ENCODE results near the gene VSIR. TPM values are rescaled to one million over a fixed set of nuclear protein-coding genes. Genes with fewer than 3 reads are reported as not detected.

Gene VSIR
- total and polyA plus RNA-seq, 9 donors, result 19.9 to 94.1 (median 57.2) TPM

DNA sequence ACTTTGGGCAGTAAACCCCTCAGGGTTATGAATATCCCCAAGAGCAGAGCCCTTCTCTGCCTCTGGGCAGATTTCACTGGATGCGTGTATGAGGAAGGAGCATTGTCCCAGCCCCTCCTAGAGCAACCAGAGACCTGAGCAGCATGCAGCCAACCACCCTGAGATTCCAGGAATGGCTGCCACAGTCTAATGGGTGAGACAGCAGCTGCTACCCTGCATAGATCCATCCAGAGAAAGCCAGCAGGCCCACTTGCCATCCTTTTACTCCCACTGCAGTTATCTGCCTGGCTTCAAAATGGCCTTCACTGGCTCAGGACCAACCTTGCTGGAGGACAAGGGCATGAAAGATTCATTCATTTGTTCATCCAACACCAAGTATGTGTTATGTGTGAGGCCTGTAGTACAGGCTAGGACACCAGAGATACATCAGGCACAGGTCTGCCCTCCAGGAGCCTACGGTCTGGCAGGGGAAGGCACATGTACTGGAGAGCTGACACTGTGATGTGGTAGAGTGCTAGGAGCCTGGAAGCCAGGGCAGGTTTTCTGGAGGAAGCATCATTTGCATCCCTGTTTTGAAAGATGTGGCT, 27.6 kb downstream of the VSIR start:
- Histone ChIP-seq H3K4me1 (ENCODE audit: insufficient read depth) (peaks cover 28% of the 10 kb centered on the region), H3K9me3 (no peaks in the 10 kb centered on the region), H3K36me3 (no peaks in the 10 kb centered on the region), H3K4me3 (no peak overlapping the region), H3K27ac (no peak overlapping the region), H3K27me3 (no peaks in the 10 kb centered on the region)
- TF ChIP-seq, protein P1, sequence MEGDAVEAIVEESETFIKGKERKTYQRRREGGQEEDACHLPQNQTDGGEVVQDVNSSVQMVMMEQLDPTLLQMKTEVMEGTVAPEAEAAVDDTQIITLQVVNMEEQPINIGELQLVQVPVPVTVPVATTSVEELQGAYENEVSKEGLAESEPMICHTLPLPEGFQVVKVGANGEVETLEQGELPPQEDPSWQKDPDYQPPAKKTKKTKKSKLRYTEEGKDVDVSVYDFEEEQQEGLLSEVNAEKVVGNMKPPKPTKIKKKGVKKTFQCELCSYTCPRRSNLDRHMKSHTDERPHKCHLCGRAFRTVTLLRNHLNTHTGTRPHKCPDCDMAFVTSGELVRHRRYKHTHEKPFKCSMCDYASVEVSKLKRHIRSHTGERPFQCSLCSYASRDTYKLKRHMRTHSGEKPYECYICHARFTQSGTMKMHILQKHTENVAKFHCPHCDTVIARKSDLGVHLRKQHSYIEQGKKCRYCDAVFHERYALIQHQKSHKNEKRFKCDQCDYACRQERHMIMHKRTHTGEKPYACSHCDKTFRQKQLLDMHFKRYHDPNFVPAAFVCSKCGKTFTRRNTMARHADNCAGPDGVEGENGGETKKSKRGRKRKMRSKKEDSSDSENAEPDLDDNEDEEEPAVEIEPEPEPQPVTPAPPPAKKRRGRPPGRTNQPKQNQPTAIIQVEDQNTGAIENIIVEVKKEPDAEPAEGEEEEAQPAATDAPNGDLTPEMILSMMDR (IDR thresholded peaks at IDR 0.05), result no peak
- TF ChIP-seq POLR2A (IDR thresholded peaks at IDR 0.05), result no peak
- no peak for TF ChIP-seq EP300 (IDR thresholded peaks at IDR 0.05)
- 91 to 97% (median 96%) methylated on average over 2 of the region's 2 CpGs for WGBS, 3 donors
- no peak for DNase-seq
- intact Hi-C loops (cut with DNase I), result no loop called here

DNA sequence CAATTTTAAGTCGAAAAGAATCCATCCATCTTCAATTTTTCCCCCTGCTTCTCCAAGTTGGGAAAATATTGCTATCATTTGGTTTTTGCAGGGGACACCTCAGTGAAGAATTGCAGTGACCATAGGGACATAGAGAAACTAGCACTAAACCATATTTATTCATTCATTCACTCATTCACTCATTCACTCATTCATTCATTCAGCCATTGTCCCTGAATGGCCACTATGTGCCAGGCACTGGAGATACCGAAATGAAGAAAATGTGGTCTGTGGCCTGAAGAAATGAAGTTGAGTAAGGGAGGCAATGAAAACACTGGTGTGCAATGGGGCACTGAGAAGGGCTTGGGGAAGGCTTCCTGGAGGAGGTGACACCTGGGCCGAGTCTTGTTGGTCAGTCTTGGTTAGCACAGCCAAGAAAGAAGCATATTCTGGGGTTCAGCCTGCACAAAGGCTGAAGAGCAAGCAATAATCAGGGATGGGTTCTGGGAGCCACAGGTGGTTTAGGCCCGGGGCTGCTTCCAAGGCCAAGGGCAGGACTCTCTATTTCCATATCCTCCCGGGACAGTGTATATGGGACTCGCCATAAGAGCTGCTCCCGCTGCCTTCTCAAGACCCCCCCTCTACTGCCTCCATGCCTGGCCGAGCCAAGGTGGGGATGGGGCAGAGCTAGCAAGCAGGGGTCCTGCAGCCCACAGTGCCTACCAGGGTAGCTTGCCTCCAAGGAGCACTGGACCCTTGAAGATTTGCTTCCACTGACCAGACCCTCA, 28.2 kb downstream of the VSIR start:
- Histone ChIP-seq H3K4me1 (ENCODE audit: insufficient read depth) (peaks cover 31% of the 10 kb centered on the region), H3K27ac (no peak overlapping the region), H3K36me3 (no peaks in the 10 kb centered on the region), H3K27me3 (no peaks in the 10 kb centered on the region), H3K9me3 (no peaks in the 10 kb centered on the region), H3K4me3 (no peak overlapping the region)
- WGBS, 3 donors, result 82 to 93% (median 90%) methylated on average over 8 of the region's 8 CpGs
- no peak for DNase-seq
- TF ChIP-seq, protein P1 (IDR thresholded peaks at IDR 0.05), result no peak
- TF ChIP-seq EP300 (IDR thresholded peaks at IDR 0.05), result no peak
- intact Hi-C loops (cut with DNase I), result no loop called here

- H3K36me3 ChIP-seq, result no peaks in the 10 kb centered on the region
- H3K4me1 ChIP-seq (ENCODE audit: insufficient read depth), result peaks cover 31% of the 10 kb centered on the region
- intact Hi-C loops (cut with DNase I), result no loop called here
- H3K27ac ChIP-seq, result no peak overlapping the region
- H3K4me3 ChIP-seq, result no peak overlapping the region
- no peak for TF ChIP-seq EP300 (IDR thresholded peaks at IDR 0.05)
- TF ChIP-seq, protein P1 (IDR thresholded peaks at IDR 0.05), result no peak
- TF ChIP-seq POLR2A (IDR thresholded peaks at IDR 0.05), result no peak
- H3K9me3 ChIP-seq, result no peaks in the 10 kb centered on the region
- 92 to 100% (median 94%) methylated on average over 1 of the region's 1 CpG for WGBS, 3 donors
- no peak for DNase-seq
- H3K27me3 ChIP-seq, result no peaks in the 10 kb centered on the region
These were observed 29.5 kb downstream of the VSIR start for GRCh38 chr10:71743866-71744265.

GRCh38 chr10:71743089-71743838, 30.1 kb downstream of the VSIR start:
- no peak overlapping the region for H3K4me3 ChIP-seq
- H3K27ac ChIP-seq, result no peak overlapping the region
- no peaks in the 10 kb centered on the region for H3K27me3 ChIP-seq
- no peaks in the 10 kb centered on the region for H3K9me3 ChIP-seq
- no peaks in the 10 kb centered on the region for H3K36me3 ChIP-seq
- intact Hi-C loops (cut with DNase I), result no loop called here
- 91 to 92% (median 91%) methylated on average over 4 of the region's 4 CpGs for WGBS, 3 donors
- H3K4me1 ChIP-seq (ENCODE audit: insufficient read depth), result peaks cover 26% of the 10 kb centered on the region
- DNase-seq, result no peak
- TF ChIP-seq EP300 (IDR thresholded peaks at IDR 0.05), result no peak
- TF ChIP-seq, protein P1 (IDR thresholded peaks at IDR 0.05), result no peak
- no peak for TF ChIP-seq POLR2A (IDR thresholded peaks at IDR 0.05)
